Inflammatory macrophage treated with lipopolysaccharide for 1 hour (primary cell): Measurements from ENCODE around the gene FAM227A.
"Not testable (repeated sequence)": the region's sequence is repeated elsewhere in the genome, so short reads cannot be mapped to it uniquely, and the experiment has no call there.

Experiments used
- DNase-seq, 2 donors: peaks; one replicate each; pipeline ENCODE4 v3.0.0-alpha.2; 2020 to 2022

Gene FAM227A

DNA sequence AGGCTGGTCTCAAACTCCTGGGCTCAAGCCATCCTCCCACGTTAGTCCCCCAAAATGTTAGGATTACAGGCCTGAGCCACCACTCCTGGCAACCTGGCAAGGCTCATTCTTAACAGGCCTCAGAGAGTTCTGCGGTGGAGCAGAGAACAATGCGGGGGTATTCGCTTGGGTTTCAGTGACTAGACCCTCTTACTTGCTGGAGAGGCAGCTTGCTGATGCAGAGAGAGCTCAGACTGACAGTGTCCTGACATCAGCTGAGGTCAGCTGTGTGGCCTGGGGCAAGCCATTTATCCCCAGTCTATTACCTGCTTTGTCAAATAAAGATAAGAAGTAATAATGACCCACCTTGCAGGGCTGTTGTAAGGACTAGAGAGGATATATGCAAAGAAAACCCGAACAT, 46.0 kb downstream of the FAM227A start:
- no peak for DNase-seq

DNA sequence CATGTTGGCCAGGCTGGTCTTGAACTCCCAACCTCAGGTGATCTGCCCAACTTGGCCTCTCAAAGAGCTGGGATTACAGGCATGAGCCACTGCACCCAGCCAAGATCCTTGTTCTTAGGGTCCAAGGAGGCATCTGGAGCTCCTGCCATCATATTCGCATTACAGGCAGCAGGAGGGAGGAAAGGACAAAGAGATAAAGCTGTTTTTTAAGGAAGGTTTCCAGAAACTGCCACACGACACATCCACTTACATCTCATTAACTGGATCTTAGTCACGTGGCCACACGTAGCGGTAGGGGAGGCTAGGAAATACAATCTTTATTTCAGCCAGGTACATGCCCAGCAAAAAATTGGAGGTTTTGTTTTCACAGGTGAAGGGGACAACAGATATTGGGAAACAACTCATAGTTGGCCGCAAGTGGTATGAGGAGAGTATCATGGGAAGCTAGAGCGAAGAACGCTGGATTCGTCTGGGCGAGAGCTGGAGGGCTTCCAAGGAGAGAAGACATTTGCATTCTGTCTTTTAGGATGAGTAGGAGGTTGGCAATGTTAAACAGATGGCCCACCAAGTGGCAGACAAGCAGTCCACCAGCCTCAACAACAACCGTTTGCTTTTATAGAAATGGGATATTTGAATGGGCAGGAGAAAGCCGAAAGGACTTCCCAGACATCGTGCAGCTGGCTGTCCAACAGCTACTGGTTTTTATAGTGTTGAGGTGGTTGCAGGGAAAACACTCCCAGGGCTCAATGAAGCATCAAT, 47.0 kb downstream of the FAM227A start:
- no peak for DNase-seq

DNA sequence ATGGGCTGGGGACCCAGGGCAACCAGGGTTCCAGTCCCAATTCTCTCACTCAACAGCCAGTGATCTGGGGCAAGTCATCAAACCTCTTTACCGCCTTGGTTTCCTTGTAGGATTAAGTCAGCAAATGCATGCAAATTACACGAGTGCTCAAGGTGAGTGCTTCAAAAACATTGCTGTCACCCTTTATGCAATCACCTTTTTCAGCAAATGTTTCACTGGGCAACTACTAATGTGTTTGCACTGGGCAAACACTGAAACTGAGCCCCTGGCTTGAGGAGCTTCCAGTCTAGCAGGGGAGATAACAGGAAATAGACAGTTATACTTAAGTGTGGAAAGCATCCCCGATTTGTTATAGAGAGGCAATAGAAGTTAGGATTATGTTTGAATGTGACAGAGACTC, 48.5 kb downstream of the FAM227A start:
- no peak for DNase-seq

GRCh38 chr22:38602166-38602565, 54.0 kb downstream of the FAM227A start:
- DNase-seq = no peak

- DNase-seq = no peak
Measured at GRCh38 chr22:38601221-38601764, 54.9 kb downstream of the FAM227A start.

GRCh38 chr22:38599466-38599865, 56.7 kb downstream of the FAM227A start:
- DNase-seq = no peak

DNA sequence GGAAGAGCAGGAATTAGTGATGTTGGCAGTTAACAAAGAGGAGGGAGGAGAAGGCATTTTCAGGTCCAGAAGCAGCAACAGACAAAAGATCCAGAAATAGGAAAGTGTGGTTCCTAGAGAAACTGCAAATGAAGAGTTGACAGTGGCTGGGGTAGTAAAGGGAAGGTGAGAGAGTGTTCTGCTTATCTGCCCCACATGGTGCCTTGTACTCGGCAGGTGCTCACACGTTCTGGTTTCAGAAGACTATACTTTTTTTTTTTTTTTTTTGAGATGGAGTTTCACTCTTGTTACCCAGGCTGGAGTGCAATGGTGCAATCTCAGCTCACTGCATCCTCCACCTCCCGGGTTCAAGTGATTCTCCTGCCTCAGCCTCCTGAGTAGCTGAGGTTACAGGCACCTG, 73.3 kb downstream of the FAM227A start:
- not testable (repeated sequence) for DNase-seq

DNA sequence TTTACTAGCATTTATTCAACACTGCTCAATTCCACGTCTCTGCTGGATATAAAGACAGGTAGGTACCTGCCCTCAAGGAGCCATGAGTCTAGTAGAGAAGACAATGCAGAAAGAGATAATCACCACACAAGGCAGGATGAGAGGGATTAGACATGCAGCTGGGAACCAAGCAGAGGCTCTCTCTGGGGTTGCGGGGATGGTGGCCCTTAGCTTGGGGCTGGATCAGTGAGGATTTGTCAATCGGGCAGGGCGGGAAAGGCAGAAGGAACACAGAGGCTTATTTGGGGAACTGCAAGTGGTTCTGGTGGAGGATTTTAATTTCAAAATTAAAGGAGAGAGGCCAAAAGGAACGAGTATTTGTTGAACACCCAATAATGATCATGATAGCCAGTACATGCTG, 77.7 kb downstream of the FAM227A start:
- DNase-seq = no peak

- DNase-seq = peak; percentile 41 to 82
Measured at GRCh38 chr22:38572065-38572464, 84.1 kb downstream of the FAM227A start.

- peak in 1 of 2 donors; percentile 19 for DNase-seq
Measured at GRCh38 chr22:38570779-38571364, 85.3 kb downstream of the FAM227A start.

- peak; percentile 40 to 65 for DNase-seq
Measured at GRCh38 chr22:38569972-38570778, 86.0 kb downstream of the FAM227A start, which contains the start of gene DMC1. DMC1 (minus strand) TSS chr22:38570183; CDS start chr22:38568256, 1,927 bp downstream.

GRCh38 chr22:38569181-38569971, 86.8 kb downstream of the FAM227A start:
- DNase-seq = no peak

DNA sequence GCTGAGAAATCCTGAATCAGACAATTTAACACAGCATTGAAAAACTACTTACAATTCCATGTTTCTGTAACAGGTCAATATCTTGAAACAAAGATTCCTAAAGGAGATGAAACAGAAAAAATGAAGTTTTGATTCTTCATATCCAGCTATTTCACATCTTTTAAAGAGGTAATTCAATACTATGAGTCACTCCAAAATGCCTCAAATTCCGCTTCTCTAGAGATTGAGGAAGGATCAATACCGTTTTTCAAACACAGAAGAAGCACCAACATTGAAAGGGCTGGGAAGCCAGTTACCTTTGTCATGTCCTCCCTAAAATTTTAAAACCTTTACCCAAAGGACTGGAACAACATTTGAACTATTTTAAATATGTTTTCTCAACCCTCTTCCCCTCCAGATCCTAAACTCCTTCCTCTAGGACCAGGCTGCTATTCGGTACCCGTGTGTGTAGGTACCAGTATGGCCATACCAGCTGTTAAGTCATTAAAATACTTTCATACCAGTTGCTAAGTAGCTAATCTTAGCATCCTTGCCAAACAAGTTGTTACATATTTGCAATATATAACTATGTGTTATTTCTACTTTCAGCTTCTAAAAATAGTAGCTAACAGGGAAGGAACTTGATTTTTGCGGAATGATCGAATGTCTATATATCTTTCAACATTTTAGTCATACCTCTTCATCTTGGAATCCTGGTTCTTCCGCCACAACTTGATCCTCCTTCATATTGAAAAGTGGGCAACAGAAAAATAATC, 88.5 kb downstream of the FAM227A start:
- DNase-seq = peak; percentile 23 to 57

DNA sequence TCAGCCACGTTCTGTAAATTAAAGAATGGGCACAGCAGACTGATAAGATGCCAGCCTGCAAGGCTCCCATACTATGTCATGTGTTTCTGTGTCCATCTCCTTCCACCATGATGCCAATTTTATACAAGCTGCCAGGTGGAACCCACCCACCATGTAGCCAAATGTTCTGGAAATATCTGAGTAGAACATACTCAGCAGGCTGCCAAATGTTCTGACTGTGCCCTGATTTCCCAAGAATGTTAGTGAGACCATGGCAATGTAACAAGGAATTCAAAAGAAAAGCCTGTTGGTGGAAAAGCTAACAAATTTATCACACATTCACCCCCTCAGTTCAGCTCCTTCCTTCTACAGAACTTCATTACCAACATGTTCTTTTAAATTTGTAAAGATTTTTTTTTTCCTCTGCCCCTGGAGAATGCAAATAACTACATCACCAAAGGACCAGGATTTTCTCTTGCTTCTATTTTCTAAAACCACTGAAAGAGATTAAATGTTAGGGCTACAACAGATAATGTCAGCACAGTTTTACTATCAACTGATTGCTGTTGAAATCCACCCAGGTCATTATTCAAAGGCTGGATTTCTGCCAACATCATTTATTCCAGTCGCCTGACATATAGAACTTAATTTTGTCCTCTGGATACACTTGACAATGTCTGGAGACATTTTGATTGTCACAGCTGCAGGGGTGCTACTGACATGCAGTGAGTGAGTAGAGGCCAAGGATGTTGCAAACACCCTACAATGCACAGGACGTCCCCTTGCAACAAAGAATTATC, 89.3 kb downstream of the FAM227A start:
- DNase-seq = no peak

DNA sequence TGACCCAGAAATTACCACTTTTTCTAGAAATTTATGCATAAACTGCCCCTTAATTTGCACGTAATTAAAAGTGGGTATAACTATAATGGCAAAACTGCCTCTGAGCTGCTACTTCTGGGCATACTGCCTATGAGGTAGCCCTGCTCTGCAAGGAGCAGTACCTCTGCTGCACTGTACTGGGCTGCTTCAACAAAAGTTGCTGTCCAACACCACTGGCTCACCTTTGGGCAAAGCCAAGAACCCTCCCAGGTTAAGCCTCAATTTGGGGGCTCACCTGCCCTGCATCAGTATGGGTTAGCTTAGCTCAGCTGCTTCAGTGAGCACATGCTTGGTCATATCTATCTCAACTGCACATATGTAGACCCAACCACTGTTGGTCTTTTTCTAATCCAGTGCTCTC, 90.8 kb downstream of the FAM227A start:
- no peak for DNase-seq

GRCh38 chr22:38564669-38565068, 91.5 kb downstream of the FAM227A start:
- no peak for DNase-seq

DNA sequence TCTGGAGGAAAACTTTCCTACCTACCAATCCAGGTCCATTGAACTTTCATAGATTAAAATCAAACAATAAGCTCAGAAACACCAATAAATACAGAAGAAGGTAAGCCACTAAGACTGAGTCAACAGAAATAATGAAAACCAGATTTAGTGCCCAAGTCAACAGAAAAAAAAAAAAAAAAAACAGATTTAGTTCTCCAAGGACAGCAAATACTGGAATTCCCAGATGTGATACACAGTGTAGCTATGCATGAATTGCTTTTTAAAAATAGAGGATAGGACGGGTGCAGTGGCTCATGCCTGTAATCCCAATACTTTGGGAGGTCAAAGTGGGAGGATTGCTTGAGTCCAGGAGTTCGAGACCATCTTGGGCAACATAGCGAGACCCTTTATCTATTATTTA, 101.9 kb downstream of the FAM227A start:
- DNase-seq = no peak

DNA sequence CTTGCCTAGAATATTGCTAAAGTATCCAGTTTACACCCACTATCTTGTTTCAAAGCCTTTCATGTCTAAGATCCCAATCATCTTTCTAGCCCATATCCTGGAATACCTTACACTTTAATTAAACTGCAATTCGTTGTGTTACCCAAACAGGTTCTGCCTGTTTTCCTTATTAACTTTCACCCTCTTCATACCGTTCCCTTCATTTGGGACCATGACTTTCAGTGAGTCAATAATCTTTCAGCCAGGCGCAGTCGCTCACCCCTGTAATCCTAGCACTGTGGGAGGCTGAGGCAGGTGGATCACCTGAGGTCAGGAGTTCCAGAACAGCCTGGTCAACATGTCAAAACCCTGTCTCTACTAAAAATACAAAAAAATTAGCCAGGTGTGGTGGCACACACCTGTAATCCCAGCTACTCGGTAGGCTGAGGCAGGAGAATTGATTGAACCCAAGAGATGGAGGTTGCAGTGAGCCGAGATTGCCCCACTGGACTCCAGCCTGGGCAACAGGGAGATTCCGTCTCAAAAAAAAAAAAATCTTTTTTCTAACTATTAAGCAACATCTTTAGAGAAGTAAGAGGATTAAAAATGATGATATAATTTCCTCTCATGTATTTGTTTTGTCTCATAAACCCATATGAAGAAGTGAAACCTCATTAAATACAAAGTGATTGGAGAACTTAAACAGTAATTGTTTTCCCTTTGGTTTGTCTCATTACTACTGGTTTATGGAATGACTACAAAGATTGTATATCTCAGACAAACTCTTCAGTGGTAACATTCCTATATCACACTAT, 106.9 kb downstream of the FAM227A start:
- peak; percentile 89 to 93 for DNase-seq

GRCh38 chr22:38540701-38541100, 115.5 kb downstream of the FAM227A start:
- no peak for DNase-seq
